ENCODE data around the gene IL12RB2. TPM values are rescaled to one million over a fixed set of nuclear protein-coding genes. Genes with fewer than 3 reads are reported as not detected.

Gene IL12RB2
- total RNA-seq, 1 experiment from 2014 or later: not detected

DNA sequence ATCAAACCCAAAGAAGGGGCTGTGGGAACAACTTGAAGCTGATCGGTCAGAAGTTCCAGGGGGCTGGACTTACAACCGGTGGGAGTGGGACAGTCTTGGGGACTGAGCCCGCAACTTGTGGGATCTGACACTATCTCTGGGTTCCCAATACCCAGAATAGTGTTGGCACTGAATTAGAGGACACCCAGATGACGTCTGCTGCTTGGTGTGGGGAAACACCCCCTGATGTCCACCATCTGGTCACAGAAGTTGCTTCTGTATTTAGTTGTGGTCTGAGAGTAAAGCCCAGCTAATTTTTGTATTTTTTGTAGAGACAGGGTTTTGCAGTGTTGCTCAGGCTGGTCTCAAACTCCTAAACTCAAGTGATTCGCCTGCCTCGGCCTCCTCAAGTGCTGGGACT lies 93.8 kb downstream of the IL12RB2 start:
- POLR2A ChIA-PET (ENCODE audit: unreplicated experiment): no interaction called here
- no TSS peak for BruUV-seq (replicated peaks)
- H3F3A ChIP-seq (ENCODE audit: low read length, unreplicated experiment): no peaks in the 10 kb centered on the region
- no peaks in the 10 kb centered on the region for H3K27me3 ChIP-seq (ENCODE audit: low read length)
- no peak overlapping the region for H3K9ac ChIP-seq (ENCODE audit: low read length)
- intact Hi-C loops (cut with micrococcal nuclease): no loop called here
- no peak overlapping the region for H3K4me3 ChIP-seq (ENCODE audit: low read length)
- peaks cover 11% of the 10 kb centered on the region for H3K4me1 ChIP-seq (ENCODE audit: insufficient read depth, low read length)
- no peaks in the 10 kb centered on the region for H3K79me2 ChIP-seq (ENCODE audit: low read length)
- CTCF ChIA-PET: no interaction called here
- DNase-seq (no peak), ATAC-seq (no peak)
- H3K27ac ChIP-seq (ENCODE audit: low read length): no peak overlapping the region
- no peaks in the 10 kb centered on the region for H3K9me3 ChIP-seq (ENCODE audit: low read length)
- no peak overlapping the region for H2AFZ ChIP-seq (ENCODE audit: low read length)
- no peaks in the 10 kb centered on the region for H4K20me1 ChIP-seq (ENCODE audit: low read length)
- TF ChIP-seq EZH2 (IDR thresholded peaks at IDR 0.05; ENCODE audit: low read length, unreplicated experiment) (no peak), EZH2phosphoT487 (IDR thresholded peaks at IDR 0.05; ENCODE audit: borderline replicate concordance, low read length) (no peak)
- TF ChIP-seq, protein P1, sequence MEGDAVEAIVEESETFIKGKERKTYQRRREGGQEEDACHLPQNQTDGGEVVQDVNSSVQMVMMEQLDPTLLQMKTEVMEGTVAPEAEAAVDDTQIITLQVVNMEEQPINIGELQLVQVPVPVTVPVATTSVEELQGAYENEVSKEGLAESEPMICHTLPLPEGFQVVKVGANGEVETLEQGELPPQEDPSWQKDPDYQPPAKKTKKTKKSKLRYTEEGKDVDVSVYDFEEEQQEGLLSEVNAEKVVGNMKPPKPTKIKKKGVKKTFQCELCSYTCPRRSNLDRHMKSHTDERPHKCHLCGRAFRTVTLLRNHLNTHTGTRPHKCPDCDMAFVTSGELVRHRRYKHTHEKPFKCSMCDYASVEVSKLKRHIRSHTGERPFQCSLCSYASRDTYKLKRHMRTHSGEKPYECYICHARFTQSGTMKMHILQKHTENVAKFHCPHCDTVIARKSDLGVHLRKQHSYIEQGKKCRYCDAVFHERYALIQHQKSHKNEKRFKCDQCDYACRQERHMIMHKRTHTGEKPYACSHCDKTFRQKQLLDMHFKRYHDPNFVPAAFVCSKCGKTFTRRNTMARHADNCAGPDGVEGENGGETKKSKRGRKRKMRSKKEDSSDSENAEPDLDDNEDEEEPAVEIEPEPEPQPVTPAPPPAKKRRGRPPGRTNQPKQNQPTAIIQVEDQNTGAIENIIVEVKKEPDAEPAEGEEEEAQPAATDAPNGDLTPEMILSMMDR (conservative IDR thresholded peaks at IDR 0.05; ENCODE audit: low read depth, low read length): no peak
- H3K4me2 ChIP-seq (ENCODE audit: low read length): no peak overlapping the region
- no peaks in the 10 kb centered on the region for H3K9me2 ChIP-seq (replicated peaks; ENCODE audit: low read length)
- peaks cover 14% of the 10 kb centered on the region; the same call in 1 of the 2 replicates for H3K36me3 ChIP-seq (ENCODE audit: low read depth, low read length)

DNA sequence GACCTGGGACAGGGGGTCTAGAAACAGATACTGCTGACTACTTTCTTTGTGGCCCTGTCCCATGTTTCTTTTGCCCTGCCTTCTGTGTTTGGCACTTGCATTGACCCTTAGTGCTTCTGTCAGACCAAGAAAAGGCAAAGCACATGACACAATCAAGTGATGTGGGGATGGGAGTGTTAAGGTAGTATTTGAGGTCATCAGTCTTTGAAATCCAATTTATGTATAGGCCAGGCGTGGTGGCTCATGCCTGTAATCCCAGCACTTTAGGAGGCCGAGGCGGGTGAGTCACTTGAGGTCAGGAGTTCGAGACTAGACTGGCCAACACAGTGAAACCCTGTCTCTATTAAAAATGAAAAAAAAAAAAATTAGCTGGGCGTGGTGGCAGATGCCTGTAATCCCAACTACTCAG lies 96.5 kb downstream of the IL12RB2 start:
- Histone ChIP-seq H4K20me1 (ENCODE audit: low read length) (no peaks in the 10 kb centered on the region), H3K4me2 (ENCODE audit: low read length) (no peak overlapping the region), H3K9ac (ENCODE audit: low read length) (no peak overlapping the region), H3K9me3 (ENCODE audit: low read length) (no peaks in the 10 kb centered on the region), H3K27ac (ENCODE audit: low read length) (no peak overlapping the region), H3K36me3 (ENCODE audit: low read depth, low read length) (peaks cover 25% of the 10 kb centered on the region), H3K9me2 (replicated peaks; ENCODE audit: low read length) (no peaks in the 10 kb centered on the region), H3K4me1 (ENCODE audit: insufficient read depth, low read length) (peaks cover 11% of the 10 kb centered on the region), H3K79me2 (ENCODE audit: low read length) (no peaks in the 10 kb centered on the region), H3F3A (ENCODE audit: low read length, unreplicated experiment) (no peaks in the 10 kb centered on the region), H3K27me3 (ENCODE audit: low read length) (no peaks in the 10 kb centered on the region), H2AFZ (ENCODE audit: low read length) (no peak overlapping the region), H3K4me3 (ENCODE audit: low read length) (no peak overlapping the region)
- ATAC-seq: no peak
- intact Hi-C loops (cut with micrococcal nuclease): no loop called here
- ChIA-PET CTCF (no interaction called here), POLR2A (ENCODE audit: unreplicated experiment) (no interaction called here)
- BruUV-seq (replicated peaks): no TSS peak
- TF ChIP-seq EZH2 (IDR thresholded peaks at IDR 0.05; ENCODE audit: low read length, unreplicated experiment) (no peak), EZH2phosphoT487 (IDR thresholded peaks at IDR 0.05; ENCODE audit: borderline replicate concordance, low read length) (no peak)
- TF ChIP-seq, protein P1 (conservative IDR thresholded peaks at IDR 0.05; ENCODE audit: low read depth, low read length): no peak
- no peak for DNase-seq

DNA sequence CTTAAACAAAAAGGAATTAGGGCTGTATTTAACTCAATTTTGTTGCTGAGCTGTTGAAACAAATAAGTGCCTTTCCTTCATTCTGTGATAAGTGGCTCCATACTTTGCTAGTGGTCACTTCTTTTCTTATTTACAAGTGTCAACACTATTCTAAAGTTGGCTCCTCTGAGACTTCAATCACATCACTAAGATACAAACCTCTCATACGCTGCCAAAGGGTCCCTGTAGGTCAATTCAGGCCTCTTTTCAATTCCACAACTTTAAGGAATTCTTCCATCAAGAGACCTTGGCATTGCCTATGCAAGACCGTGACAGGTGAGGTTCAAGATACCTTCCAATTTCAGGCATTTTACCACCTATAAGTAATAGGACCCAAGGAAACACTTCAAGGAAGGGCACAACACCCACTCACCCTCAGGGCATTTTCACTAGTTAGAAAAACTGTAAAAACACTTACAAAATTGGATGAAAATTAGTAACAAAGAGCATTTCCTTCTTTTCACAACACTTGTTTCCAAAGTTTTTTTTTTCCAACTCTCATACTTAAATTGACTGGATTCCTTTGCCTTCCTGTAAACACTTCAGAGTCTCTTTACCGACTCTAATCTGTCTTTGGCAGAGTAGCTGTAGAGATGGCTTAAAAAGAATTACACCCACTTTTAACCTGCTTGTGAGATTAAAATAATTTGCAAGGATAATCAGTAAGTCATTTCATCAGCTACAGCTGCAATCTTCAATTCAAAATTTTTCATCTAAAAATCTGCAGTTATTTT lies 98.0 kb downstream of the IL12RB2 start:
- DNase-seq: no peak
- Histone ChIP-seq H4K20me1 (ENCODE audit: low read length) (peaks cover 7% of the 10 kb centered on the region), H3K79me2 (ENCODE audit: low read length) (peaks cover 8% of the 10 kb centered on the region; the same call in 1 of the 2 replicates), H3K27me3 (ENCODE audit: low read length) (no peaks in the 10 kb centered on the region), H3K9ac (ENCODE audit: low read length) (no peak overlapping the region), H3K9me2 (replicated peaks; ENCODE audit: low read length) (no peaks in the 10 kb centered on the region), H3K4me2 (ENCODE audit: low read length) (no peak overlapping the region), H3F3A (ENCODE audit: low read length, unreplicated experiment) (no peaks in the 10 kb centered on the region), H3K4me1 (ENCODE audit: insufficient read depth, low read length) (peaks cover 2% of the 10 kb centered on the region), H3K27ac (ENCODE audit: low read length) (no peak overlapping the region), H3K9me3 (ENCODE audit: low read length) (no peaks in the 10 kb centered on the region), H2AFZ (ENCODE audit: low read length) (no peak overlapping the region), H3K4me3 (ENCODE audit: low read length) (no peak overlapping the region), H3K36me3 (ENCODE audit: low read depth, low read length) (peaks cover 38% of the 10 kb centered on the region)
- intact Hi-C loops (cut with micrococcal nuclease): no loop called here
- POLR2A ChIA-PET (ENCODE audit: unreplicated experiment): no interaction called here
- CTCF ChIA-PET: no interaction called here
- no peak for ATAC-seq
- BruUV-seq (replicated peaks): no TSS peak
- TF ChIP-seq EZH2 (IDR thresholded peaks at IDR 0.05; ENCODE audit: low read length, unreplicated experiment): no peak
- no peak for TF ChIP-seq EZH2phosphoT487 (IDR thresholded peaks at IDR 0.05; ENCODE audit: borderline replicate concordance, low read length)
- TF ChIP-seq, protein P1 (conservative IDR thresholded peaks at IDR 0.05; ENCODE audit: low read depth, low read length): no peak
